Uterine smooth muscle cell (primary cell): ENCODE results near the gene SH3PXD2B. TPM values are rescaled to one million over a fixed set of nuclear protein-coding genes. Genes with fewer than 3 reads are reported as not detected.

ENCODE experiments used
- total RNA-seq: library from RNA; depleted of rRNA; stranded (reverse); fragments of >200 nt; gene quantifications from 2 replicates; pipeline ENCODE4 v1.2.3, GENCODE V29; 2014

The SH3PXD2B gene
- total RNA-seq = 24.1 and 31.7 TPM in 2 replicates

DNA sequence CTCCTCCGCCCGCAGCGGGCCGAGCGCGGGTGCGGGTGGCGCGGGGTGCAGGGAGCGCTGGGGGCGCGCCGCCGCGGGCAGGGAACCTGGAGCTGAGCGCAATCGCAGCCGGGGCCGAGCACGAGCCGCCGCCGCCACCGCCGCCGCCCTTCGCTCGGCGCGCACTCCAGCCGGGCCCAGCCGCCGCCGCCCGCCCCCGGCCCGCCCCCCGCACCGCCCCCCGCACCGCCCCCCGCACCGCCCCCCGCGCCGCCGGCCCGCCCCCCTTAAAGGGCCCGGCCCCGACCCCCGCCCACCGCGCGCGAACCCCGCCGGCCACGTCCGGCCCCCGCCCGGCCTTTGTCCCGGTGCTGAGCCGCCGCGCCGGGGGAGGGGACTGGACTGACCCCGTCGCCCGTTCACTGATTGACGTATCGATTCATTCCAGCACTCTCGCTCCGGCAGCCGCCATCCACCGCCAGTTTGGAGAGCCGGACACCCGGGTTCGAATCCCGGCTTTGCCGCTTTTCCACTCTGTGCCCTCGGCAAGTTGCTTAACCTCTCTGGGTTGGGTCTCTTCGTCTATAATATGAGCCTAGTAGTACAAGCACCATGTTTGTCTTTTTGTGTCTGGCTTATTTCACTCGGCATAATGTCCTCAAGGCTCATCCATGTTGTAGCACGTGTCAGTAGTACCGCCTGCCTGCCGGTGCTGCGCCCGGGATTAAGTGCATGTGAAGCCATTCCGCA, at the start of gene SH3PXD2B:
SH3PXD2B (minus strand) TSS at position 168 of the 729 bp plus-strand sequence. CDS start 173 bp downstream, outside the sequence.

DNA sequence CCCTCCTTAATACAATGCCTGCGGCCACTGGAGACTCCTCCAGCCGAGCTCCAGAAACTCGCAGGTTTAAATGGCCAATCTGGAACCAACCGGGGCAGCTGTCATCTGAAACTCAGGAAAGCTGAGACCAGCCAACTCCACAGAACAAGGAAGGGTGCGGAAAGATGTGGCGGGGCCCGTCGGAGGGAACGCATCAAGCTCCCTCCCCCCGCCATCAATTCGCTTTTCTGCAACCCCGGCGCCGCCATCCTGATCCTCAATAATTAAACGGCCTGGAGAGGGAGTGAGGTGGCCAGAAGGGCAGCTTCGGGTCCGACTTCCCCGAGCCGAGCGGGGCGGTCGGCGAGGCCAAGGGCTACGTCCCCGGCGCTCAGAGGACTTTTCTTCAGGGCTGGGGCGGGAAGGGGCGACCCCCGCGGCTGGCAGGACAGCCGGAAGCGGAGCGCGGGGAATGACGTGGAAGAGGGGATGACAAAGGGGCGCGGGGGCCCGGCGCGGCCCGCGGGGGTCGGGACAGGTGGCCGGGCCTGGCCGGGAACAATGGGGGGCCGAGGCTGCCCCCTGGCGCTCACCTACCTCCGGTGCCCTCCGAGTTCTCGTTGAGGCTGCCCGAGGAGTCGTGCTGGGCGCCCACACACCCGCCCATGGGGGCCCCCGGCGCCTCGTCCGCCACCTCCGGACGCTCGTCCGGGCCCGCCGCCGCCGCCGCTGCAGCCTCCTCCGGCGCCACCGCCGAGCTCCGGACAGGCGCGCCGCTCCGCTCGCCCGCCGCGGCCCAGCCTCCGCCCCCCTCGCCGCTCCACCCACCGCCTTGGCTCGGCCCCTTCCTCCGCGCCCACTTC, 171.1 kb downstream of the SH3PXD2B start, which contains the start of gene UBTD2:
UBTD2 (minus strand) TSS at position 745 of the 842 bp plus-strand sequence; CDS start at position 646, 99 bp downstream.

Other genes starting within 250 kb of the SH3PXD2B start
- 21.7 and 25.4 TPM in 2 replicates for gene UBTD2, start 170.8 kb downstream of the SH3PXD2B start, total RNA-seq
- 4.7 and 11.4 TPM in 2 replicates for gene NEURL1B, start 186.7 kb upstream of the SH3PXD2B start, total RNA-seq